ENCODE data around the gene EIF5AL1. TPM values are rescaled to one million over a fixed set of nuclear protein-coding genes. Genes with fewer than 3 reads are reported as not detected.
"Not testable (repeated sequence)": the region's sequence is repeated elsewhere in the genome, so short reads cannot be mapped to it uniquely, and the experiment has no call there.

EIF5AL1 gene
- total and polyA plus RNA-seq, 10 of the 15 experiments (the other 5 are each of a cell fraction or from before 2014, with no cell fraction given) = 0.02 to 8.3 (median 0.45) TPM; not detected in 1

DNA sequence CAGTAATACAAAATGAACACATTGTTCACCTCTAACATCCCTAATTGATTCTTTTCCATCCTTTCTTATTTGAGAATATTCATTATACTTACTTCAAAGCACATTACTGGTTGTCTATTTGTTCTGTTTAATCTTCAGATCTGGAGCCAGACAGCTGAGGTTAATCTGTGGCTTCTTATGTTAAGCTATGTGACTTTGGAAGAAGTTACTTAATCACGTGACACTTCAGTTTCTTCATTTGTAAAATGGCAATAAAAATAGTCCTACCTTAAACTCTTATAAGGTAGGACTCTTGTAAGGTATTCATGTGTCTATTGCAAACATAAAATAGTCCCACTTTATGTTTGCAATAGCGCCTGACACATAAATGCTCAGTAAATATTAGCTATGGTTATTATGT is 34.8 kb downstream of the EIF5AL1 start:
- not testable (repeated sequence) for FAIRE-seq
- TF ChIP-seq RAD51 (IDR thresholded peaks at IDR 0.05) = peak; percentile 44; the same call in 1 of the 2 replicates

DNA sequence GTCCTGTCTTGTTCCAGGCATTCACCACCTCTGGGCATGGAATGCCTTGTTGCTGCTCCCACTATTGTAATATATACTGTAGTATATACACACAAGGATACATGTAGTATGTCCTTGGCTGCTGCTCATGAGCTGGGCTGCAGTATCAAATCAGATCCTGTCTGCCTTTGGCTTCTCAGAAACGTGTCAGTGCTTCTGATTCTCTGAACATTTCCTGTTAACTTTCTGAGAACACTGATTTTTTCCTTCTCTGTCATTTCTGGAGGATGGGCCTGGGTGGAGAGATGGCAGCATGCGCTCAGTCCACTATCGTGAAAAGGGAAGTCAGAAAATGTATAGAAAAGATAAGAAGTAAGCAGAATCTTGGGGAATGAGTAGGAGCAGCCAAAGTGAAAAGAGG is 35.6 kb downstream of the EIF5AL1 start:
- FAIRE-seq (no peak), ATAC-seq (no peak), DNase-seq (ENCODE audit: low read depth, low spot score) (no peak)
- no peak overlapping the region for H3K4me2 ChIP-seq (ENCODE audit: control insufficient read depth, insufficient read depth)
- no peaks in the 10 kb centered on the region; the same call in 2 of the 3 replicates for H3K9me3 ChIP-seq (replicated peaks; ENCODE audit: control insufficient read depth, insufficient read depth, low read length)
- in situ Hi-C loops (cut with MboI) = loop anchor here (25.0 kb wide), 1 partner anchor 689 kb away; no protein-coding TSS in a partner anchor
- RAD21 ChIA-PET (ENCODE audit: unreplicated experiment) = no interaction called here
- 27% methylated on average over 3 of the region's 3 CpGs for WGBS (ENCODE audit: insufficient coverage, insufficient replicate concordance, low lambda C conversion rate, missing lambda C conversion rate)
- H2AFZ ChIP-seq (ENCODE audit: control insufficient read depth, low read depth, low read length) = no peak overlapping the region
- no peak overlapping the region for H3K9ac ChIP-seq (ENCODE audit: control insufficient read depth, insufficient read depth, low read length)
- H3K36me3 ChIP-seq (ENCODE audit: control insufficient read depth in 2 of 2, insufficient read depth in 2 of 2, low read length in 1 of 2) = no peaks in the 10 kb centered on the region
- CTCF ChIA-PET = interaction anchor here (1.1 to 1.6 kb wide), 2 partner anchors 11 to 499 kb away, joined by 3 to 5 read pairs; no protein-coding TSS in a partner anchor
- intact Hi-C loops (cut with micrococcal nuclease; ENCODE audit: unreplicated experiment) = no loop called here
- H4K20me1 ChIP-seq (ENCODE audit: control insufficient read depth, insufficient read depth) = no peaks in the 10 kb centered on the region
- no peaks in the 10 kb centered on the region; a peak in 2 of 4 replicates for H3K27me3 ChIP-seq (replicated peaks in 1 of 2; ENCODE audit: control insufficient read depth in 2 of 2, insufficient read depth in 2 of 2, low read length in 1 of 2)
- no peaks in the 10 kb centered on the region for H3K79me2 ChIP-seq (ENCODE audit: control insufficient read depth, insufficient read depth, low read length)
- no peak overlapping the region for H3K27ac ChIP-seq (ENCODE audit: control insufficient read depth, insufficient read depth)
- SMC1A ChIA-PET (ENCODE audit: uncharacterized antibody, unreplicated experiment) = interaction anchor here (1.3 kb wide), 1 partner anchor 383 kb away, joined by 3 read pairs; no protein-coding TSS in a partner anchor
- no peaks in the 10 kb centered on the region for H3K4me1 ChIP-seq (ENCODE audit: control insufficient read depth, insufficient read depth, low read length)
- no peak overlapping the region for H3K4me3 ChIP-seq
- POLR2A ChIA-PET = no interaction called here
- no TSS peak for BruUV-seq (replicated peaks)
- TF ChIP-seq NFYA (IDR thresholded peaks at IDR 0.05; ENCODE audit: borderline replicate concordance, low read depth, low read length) (no peak), HDAC2 (IDR thresholded peaks at IDR 0.05) (no peak), TAF1 (IDR thresholded peaks at IDR 0.05; ENCODE audit: borderline replicate concordance, low read depth, low read length) (no peak), CBX3 (IDR thresholded peaks at IDR 0.05; ENCODE audit: borderline replicate concordance, low read depth) (no peak), LARP7 (IDR thresholded peaks at IDR 0.05) (no peak), PBX3 (IDR thresholded peaks at IDR 0.05; ENCODE audit: insufficient replicate concordance, low read depth, low read length) (no peak), YBX1 (IDR thresholded peaks at IDR 0.05) (no peak), CREM (IDR thresholded peaks at IDR 0.05; ENCODE audit: low read depth) (no peak), ZNF274 (IDR thresholded peaks at IDR 0.05; ENCODE audit: insufficient read depth, insufficient read length) (no peak), RAD51 (IDR thresholded peaks at IDR 0.05) (no peak), SMAD5 (IDR thresholded peaks at IDR 0.05; ENCODE audit: low read depth) (no peak), SMARCA5 (IDR thresholded peaks at IDR 0.05) (no peak), STAT3 (IDR thresholded peaks at IDR 0.05; ENCODE audit: low read depth, low read length) (no peak), NR2C1 (IDR thresholded peaks at IDR 0.05) (no peak)
- TF ChIP-seq, protein P1, sequence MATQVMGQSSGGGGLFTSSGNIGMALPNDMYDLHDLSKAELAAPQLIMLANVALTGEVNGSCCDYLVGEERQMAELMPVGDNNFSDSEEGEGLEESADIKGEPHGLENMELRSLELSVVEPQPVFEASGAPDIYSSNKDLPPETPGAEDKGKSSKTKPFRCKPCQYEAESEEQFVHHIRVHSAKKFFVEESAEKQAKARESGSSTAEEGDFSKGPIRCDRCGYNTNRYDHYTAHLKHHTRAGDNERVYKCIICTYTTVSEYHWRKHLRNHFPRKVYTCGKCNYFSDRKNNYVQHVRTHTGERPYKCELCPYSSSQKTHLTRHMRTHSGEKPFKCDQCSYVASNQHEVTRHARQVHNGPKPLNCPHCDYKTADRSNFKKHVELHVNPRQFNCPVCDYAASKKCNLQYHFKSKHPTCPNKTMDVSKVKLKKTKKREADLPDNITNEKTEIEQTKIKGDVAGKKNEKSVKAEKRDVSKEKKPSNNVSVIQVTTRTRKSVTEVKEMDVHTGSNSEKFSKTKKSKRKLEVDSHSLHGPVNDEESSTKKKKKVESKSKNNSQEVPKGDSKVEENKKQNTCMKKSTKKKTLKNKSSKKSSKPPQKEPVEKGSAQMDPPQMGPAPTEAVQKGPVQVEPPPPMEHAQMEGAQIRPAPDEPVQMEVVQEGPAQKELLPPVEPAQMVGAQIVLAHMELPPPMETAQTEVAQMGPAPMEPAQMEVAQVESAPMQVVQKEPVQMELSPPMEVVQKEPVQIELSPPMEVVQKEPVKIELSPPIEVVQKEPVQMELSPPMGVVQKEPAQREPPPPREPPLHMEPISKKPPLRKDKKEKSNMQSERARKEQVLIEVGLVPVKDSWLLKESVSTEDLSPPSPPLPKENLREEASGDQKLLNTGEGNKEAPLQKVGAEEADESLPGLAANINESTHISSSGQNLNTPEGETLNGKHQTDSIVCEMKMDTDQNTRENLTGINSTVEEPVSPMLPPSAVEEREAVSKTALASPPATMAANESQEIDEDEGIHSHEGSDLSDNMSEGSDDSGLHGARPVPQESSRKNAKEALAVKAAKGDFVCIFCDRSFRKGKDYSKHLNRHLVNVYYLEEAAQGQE (IDR thresholded peaks at IDR 0.05; ENCODE audit: low read depth, low read length) = no peak

More for the DNA sequence above, 34.8 kb downstream of the EIF5AL1 start:
- SMC1A ChIA-PET (ENCODE audit: uncharacterized antibody, unreplicated experiment) = interaction anchor here (1.3 kb wide), 1 partner anchor 383 kb away, joined by 3 read pairs; no protein-coding TSS in a partner anchor
- H3K4me1 ChIP-seq (ENCODE audit: control insufficient read depth, insufficient read depth, low read length); RAD21 ChIA-PET (ENCODE audit: unreplicated experiment); H3K36me3 ChIP-seq (ENCODE audit: control insufficient read depth in 2 of 2, insufficient read depth in 2 of 2, low read length in 1 of 2); H3K9me3 ChIP-seq (replicated peaks; ENCODE audit: control insufficient read depth, insufficient read depth, low read length); ATAC-seq; BruUV-seq (replicated peaks); H3K4me3 ChIP-seq; H3K79me2 ChIP-seq (ENCODE audit: control insufficient read depth, insufficient read depth, low read length); H3K9ac ChIP-seq (ENCODE audit: control insufficient read depth, insufficient read depth, low read length); H4K20me1 ChIP-seq (ENCODE audit: control insufficient read depth, insufficient read depth); H3K27me3 ChIP-seq (replicated peaks in 1 of 2; ENCODE audit: control insufficient read depth in 2 of 2, insufficient read depth in 2 of 2, low read length in 1 of 2); POLR2A ChIA-PET; H3K4me2 ChIP-seq (ENCODE audit: control insufficient read depth, insufficient read depth); DNase-seq (ENCODE audit: low read depth, low spot score); H2AFZ ChIP-seq (ENCODE audit: control insufficient read depth, low read depth, low read length); H3K27ac ChIP-seq (ENCODE audit: control insufficient read depth, insufficient read depth); intact Hi-C loops (cut with micrococcal nuclease; ENCODE audit: unreplicated experiment): not testable (repeated sequence)
- WGBS (ENCODE audit: insufficient coverage, insufficient replicate concordance, low lambda C conversion rate, missing lambda C conversion rate) = 4% methylated on average over 2 of the region's 2 CpGs
- CTCF ChIA-PET = interaction anchor here (1.1 to 1.6 kb wide), 3 partner anchors 10 to 500 kb away, joined by 3 to 5 read pairs (median 3); no protein-coding TSS in a partner anchor
- in situ Hi-C loops (cut with MboI) = loop anchor here (25.0 kb wide), 1 partner anchor 690 kb away; no protein-coding TSS in a partner anchor
